Limb (tissue), 2 donors: ENCODE results near the gene SLC35F2.
A peak's percentile ranks its signal among the peaks of the same experiment; 100 is the strongest.
"Not testable (repeated sequence)": the region's sequence is repeated elsewhere in the genome, so short reads cannot be mapped to it uniquely, and the experiment has no call there.

Experiments
- DNase-seq, 2 donors: peaks; one replicate each; pipeline ENCODE4 v3.0.0-alpha.2; 2016; ENCODE audit errors: extremely low spot score in 2 of 2

Gene SLC35F2

DNA sequence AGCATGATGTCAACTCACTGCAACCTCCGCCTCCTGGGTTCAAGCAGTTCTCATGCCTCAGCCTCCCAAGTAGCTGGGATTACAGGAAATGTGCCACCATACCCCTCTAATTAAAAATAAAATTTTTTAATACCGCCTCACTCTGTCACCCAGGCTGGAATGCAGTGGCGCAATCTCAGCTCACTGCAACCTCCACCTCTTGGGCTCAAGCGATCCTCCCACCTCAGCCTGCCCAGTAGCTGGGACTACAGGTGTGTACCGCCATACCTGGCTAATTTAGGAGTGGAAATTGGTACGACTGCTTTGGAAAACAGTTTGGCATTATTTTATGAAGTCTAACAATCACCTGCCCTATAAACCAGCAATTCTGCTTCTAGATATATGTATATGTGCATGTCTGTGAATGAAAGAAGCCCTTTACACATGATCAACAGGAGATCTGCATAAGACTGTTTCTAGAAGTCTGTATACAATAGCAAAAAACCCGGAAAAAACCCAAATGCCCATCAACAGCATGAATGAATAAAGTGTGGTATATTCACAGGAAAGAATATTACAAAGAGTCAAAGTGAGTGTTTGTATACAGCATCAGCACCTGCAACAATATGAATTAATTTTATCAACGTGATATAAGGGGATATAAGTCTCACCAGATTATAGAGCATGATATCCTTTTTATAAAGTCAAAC, 16.0 kb downstream of the SLC35F2 start:
- DNase-seq, result no peak

DNA sequence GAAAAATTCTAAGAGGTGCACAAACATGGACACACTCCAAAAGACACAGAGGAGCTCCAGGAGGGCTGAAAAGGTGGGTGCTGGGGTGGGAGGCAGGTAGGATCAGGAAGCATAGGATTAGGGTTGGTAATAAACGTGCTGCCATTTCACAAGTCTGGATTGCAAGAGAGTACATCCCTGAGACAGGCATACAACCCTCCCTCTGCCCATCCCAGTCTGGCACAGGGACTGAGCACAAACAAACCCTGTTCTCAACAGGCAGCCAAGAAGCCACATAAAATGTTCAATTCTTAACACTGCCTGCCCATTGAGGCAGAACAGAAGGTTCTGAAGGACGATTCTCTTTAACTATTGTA, 18.5 kb downstream of the SLC35F2 start:
- no peak for DNase-seq

- no peak for DNase-seq
Measured at GRCh38 chr11:107836851-107837250, 21.7 kb downstream of the SLC35F2 start.

GRCh38 chr11:107834995-107835394, 23.6 kb downstream of the SLC35F2 start:
- DNase-seq, result no peak

GRCh38 chr11:107833926-107834325, 24.7 kb downstream of the SLC35F2 start:
- not testable (repeated sequence) for DNase-seq

- no peak for DNase-seq
Measured at GRCh38 chr11:107830915-107831540, 27.6 kb downstream of the SLC35F2 start.

- DNase-seq, result no peak
Measured at GRCh38 chr11:107827041-107827440, 31.5 kb downstream of the SLC35F2 start.

DNA sequence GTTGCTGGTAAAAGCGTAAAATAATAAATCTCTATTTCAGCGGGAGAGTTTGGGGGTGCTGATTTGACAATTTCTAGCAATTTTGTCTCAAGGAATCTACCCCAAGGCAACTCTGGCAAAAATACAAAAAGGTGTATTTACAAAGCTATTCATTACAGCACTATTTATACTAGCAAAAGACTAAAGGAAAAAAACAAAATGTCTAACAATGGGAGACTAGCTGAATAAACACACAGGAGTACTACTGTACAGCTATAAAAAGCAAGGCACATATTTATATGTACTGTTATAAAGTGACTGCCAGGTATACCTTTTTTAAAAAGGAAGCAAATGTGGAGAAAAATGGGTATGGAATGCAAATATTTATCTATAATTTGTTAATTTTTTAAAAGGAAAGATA, 32.7 kb downstream of the SLC35F2 start:
- no peak for DNase-seq

DNA sequence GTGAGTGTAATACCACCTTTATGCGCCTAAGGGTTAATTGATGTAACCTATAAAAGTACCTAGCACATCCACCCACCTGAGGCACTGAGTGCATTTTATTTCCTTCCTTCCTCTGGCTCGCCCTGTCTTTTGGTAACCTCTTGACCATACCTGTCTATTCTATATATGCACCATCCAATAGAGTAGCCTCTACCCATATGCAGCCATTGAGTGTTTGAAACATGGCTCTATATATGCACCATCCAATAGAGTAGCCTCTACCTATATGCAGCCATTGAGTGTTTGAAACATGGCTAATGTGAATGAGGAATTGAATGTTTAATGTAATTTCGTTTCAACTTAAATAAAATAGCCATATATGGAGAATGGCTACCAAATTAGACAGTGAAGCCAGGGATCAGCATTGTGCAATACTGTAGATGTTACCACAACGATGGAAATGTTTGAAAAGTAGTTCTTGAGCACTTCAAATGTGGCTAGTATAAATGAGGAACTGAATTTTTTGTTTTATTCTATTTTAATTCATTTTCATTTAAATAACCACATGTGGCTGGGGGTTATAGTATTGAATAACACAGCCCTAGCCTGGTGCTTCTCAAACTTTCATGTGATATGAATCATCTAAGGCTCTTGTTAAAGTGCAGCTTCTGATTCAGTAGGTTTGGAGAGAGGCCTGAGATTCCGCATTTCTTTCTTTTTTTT, 33.8 kb downstream of the SLC35F2 start:
- DNase-seq, result no peak

DNA sequence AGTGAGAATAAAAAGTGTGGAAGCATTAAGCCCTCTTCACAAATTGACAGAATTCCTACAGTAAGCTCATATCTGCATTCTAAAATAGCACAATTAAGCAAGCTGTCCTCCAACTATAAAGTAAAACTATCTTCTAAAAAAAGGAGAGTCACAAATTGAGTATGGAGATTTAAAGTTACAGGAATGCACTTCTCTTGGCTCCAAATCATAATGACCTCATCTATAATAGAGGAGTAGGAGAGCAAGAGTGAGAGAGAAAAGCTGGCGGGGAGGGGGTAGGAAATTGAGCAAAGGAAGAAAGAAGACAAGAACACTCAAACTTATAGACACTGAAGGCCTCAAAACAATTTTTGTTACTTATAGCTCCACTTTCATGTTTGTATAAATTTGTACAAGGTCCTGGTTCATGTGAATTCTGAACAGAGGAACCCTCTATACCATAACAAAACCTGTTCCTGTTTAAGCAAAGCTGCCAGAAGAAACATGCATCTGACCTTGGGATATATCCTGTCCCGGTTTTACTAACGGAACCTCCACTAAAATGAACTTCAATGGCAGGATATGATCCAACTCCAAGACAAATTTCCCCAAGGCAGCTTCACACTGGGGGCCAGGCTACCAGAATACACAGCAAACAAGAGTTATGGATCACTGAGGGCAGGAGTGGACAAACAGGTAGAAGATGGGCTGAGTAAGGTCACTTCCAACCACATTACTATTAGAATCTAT, 37.2 kb downstream of the SLC35F2 start:
- DNase-seq, result no peak

DNA sequence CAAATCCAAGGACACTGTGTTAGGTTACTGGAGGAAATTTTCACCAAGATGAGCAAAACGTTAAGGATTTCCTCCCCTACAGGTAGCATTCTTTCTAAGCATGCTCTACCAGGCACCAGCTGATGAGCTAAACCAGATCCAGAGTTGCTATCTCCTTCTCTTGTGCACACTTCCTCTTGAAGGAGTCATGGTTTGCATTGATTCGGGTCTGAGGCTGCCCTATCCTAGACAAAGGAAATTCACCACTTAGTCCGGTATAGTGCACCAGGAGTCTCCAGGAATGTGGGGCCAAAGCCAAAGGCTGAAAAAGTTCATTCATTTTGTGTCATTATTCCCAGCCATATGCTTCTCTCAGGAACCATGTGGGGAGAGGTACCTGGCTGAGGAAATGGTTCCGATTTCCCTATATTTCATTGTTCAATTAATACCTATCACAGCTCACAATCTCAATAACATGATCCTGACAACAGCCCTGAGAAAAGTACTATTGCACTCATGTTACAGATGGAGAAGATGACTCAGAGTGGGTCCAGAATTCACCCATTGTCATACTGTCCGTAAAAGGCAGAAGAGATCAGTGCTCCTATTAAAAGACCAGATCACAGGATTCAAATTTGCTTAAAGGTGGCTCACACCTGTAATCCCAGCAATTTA, 39.1 kb downstream of the SLC35F2 start:
- no peak for DNase-seq

GRCh38 chr11:107818491-107818890, 40.1 kb downstream of the SLC35F2 start:
- DNase-seq, result no peak

DNA sequence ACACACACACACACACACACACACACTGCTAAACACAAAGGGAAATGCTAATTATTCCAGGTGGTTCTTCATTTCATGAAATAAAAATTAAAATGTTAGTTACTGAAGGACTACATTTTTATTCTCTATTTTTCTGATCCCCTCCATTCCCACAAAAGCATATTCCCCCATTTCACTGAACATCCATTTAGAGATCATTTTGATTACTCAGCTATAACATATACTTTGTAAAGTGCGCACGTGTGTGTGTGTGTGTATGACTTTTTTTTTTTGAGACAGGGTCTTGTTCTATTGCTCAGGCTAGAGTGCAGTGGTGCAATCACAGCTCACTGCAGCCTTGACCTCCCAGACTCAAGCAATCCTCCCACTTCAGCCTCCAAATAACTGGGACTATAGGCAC, 42.6 kb downstream of the SLC35F2 start:
- no peak for DNase-seq

- no peak for DNase-seq
Measured at GRCh38 chr11:107810875-107811274, 47.7 kb downstream of the SLC35F2 start.

- DNase-seq, result no peak
Measured at GRCh38 chr11:107808521-107808920, 50.1 kb downstream of the SLC35F2 start.

- DNase-seq, result no peak
Measured at GRCh38 chr11:107804971-107805370, 53.6 kb downstream of the SLC35F2 start.

- no peak for DNase-seq
Measured at GRCh38 chr11:107804211-107804610, 54.4 kb downstream of the SLC35F2 start.

GRCh38 chr11:107801641-107802040, 56.9 kb downstream of the SLC35F2 start:
- no peak for DNase-seq

- DNase-seq, result peak; percentile 62 to 63
Measured at GRCh38 chr11:107799218-107799859, 59.2 kb downstream of the SLC35F2 start.

DNA sequence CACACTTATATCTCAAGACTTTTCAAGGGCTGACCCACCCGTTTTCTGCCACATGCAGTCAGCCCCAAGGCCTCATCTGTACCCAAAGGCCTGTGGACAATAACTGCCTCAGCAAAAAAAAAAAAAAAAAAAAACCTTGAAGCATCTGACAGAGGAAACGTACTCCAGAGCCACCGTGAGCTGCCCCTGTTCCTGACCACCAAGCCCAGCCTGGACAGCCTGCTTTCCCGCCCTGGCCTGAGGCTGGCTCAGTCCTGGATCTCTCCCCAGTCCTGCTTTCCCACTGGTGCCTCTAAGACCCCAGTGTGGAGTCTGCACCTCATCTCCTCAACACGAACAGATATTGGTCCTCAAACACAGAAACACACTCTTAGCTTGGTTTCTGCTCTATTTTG, 66.5 kb downstream of the SLC35F2 start:
- no peak for DNase-seq
